IPS DF 6.9 (cell line): ENCODE measurements around the gene KRT3.
"Not testable (repeated sequence)": the region's sequence is repeated elsewhere in the genome, so short reads cannot be mapped to it uniquely, and the experiment has no call there.

Experiments
- DNase-seq: peaks from one replicate; pipeline ENCODE4 v3.0.0-alpha.2; 2013; ENCODE audit warnings: low read depth, low spot score
- H3K27ac ChIP-seq: one replicate; pipeline ENCODE4 v1.5.1; 2013; ENCODE audit warnings: low read length, control low read depth
- H3K27me3 ChIP-seq: 2 replicates; pipeline ENCODE4 v1.6.1; 2013; ENCODE audit warnings: mild to moderate bottlenecking, low read length; ENCODE audit not compliant: control insufficient read depth, insufficient read depth
- H3K36me3 ChIP-seq: 2 replicates; pipeline ENCODE4 v1.6.1; 2013; ENCODE audit warnings: low read length; ENCODE audit not compliant: control insufficient read depth, insufficient read depth
- H3K4me1 ChIP-seq: 2 replicates; pipeline ENCODE4 v1.6.1; 2013; ENCODE audit warnings: low read length; ENCODE audit not compliant: control insufficient read depth, insufficient read depth
- H3K4me3 ChIP-seq: 2 replicates; pipeline ENCODE4 v1.5.1; 2013; ENCODE audit warnings: mild to moderate bottlenecking, low read length
- H3K9me3 ChIP-seq: 2 replicates; pipeline ENCODE4 v1.6.1; 2013; ENCODE audit warnings: low read length, inconsistent platforms; ENCODE audit not compliant: control insufficient read depth, insufficient read depth
- WGBS: extraction: QIAGEN DNeasy Blood & Tissue Kit; methylation state at CpG from one replicate; pipeline ENCODE4 v1.1.7; 2013; ENCODE audit warnings: mixed read lengths, missing lambda C conversion rate; ENCODE audit not compliant: insufficient read length, insufficient coverage; 5-methylcytosine and 5-hydroxymethylcytosine counted together

Gene KRT3

DNA sequence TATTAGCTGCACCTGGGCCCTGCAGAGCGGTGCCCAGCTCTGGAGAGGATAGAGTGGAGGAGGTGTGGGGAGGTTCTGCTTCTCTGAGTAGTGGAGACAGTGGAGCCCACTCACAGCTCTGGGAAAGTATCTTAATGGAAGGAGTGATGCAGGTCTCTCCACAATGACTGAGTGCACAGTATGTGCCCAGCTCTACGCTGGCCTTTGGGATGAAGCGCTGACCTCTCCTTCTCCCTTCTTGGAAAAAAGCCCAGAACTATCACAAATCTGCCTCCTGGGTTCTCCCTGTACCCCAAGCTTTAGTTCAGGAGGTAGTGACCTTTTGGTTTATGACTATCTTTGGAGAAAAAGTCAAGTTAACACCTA, 495 bp upstream of the KRT3 start:
- WGBS = no CpG with 5 or more reads among the region's 3 CpGs
- Histone ChIP-seq H3K4me1 (peaks cover 2% of the 10 kb centered on the region), H3K36me3 (no peaks in the 10 kb centered on the region)

DNA sequence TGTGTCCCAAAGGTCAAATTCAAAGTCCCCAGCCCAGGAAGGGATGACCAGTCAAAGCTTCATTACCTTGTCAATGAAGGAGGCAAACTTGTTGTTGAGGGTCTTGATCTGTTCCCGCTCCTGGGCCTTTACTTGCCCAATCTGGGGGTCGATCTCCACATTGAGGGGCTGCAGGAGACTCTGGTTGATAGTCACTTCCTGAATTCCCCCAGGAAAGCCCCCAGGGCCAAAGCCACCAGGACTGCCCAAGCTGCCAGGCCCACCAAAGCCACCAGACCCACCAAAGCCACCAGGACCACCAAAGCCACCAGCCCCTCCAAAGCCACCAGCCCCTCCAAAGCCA, 614 bp downstream of the KRT3 start:
- H3K4me3 ChIP-seq, H3K4me1 ChIP-seq, H3K27me3 ChIP-seq, H3K9me3 ChIP-seq, H3K27ac ChIP-seq, DNase-seq, H3K36me3 ChIP-seq: not testable (repeated sequence)
- WGBS = no CpG with 5 or more reads among the region's 2 CpGs

More for the DNA sequence above, 495 bp upstream of the KRT3 start:
- Histone ChIP-seq H3K4me3 (no peak overlapping the region), H3K27me3 (no peaks in the 10 kb centered on the region), H3K27ac (no peak overlapping the region), H3K9me3 (no peaks in the 10 kb centered on the region)
- no peak for DNase-seq

DNA sequence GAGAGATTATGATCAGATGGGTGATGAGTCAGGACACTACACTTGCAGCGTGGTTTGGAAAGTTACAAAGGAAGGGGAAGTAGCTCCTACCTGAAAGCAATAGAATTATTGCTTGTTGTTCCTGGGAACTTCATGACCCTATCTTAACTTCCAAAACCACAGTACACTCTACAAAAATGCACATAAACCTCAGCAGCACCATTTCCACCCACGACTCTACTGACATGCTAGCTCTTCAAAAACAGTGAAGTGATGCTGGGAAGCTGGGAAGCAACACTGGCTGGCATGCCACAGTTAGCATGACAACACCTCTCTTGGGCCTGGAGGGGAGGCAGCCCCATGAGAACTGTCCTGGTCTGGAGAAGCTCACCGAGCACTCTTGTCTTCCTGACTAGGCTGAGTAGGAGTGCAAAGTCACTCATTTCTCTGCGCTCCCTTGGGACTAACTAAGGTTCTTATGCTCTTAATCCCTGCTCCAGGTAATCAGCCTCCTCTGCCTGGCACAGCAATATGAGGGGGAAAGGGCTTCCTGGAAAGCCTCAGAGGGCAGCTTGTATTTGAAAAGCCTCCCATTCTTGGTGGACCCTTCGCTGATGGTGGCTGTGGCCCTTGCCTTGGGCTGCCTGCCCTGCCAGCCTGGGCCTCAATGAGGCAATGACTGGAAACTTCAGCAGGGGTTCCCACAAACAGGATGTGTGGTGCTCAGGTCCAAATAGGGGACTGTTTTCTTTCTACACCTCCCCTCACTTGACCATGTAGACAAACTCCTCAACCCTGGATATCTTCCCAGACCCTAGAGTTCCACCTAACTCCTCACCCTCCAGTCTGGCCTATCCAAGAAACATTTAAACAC, 1.2 kb downstream of the KRT3 start:
- Histone ChIP-seq H3K4me1 (no peaks in the 10 kb centered on the region), H3K36me3 (no peaks in the 10 kb centered on the region), H3K27ac (no peak overlapping the region), H3K27me3 (no peaks in the 10 kb centered on the region), H3K9me3 (no peaks in the 10 kb centered on the region), H3K4me3 (no peak overlapping the region)
- no peak for DNase-seq
- no CpG with 5 or more reads among the region's 5 CpGs for WGBS

DNA sequence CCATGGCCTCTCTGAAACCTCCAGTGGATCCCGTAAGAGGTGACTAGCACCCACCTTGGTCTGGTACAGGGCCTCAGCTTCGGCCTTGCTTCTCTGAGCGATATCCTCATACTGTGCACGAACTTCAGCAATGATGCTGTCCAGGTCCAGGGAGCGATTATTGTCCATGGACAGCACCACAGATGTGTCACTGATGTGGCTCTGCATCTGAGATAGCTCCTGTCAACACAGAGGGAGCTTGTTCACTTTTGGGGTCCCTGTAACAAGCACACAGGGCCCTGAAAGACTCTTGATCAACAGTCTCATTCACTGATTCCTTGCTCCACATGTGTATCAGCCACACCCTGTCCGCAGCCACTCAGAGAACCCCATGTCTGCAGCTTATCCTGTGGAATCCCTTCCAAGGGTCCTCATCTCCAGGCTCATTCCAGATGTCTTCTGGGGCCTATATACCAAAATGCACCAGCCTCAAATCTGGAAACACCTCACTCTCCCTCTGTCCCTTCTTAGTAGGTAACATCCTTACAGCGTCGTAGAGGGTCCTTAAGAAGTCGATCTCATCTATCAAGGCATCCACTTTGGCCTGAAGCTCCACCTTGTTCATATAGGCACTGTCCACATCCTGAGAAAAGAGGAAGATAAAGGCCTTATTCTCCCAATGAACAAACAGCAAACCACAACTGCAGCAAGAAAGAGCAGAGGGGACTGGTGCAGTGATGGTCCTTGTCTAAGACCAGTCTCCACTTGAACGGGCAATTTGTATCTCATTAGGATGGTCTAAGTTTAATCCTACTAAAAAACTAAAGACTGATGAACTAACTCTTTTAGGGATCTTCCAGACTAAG, 3.5 kb downstream of the KRT3 start:
- no peak for DNase-seq
- WGBS = no CpG with 5 or more reads among the region's 10 CpGs
- H3K27ac ChIP-seq = no peak overlapping the region
- H3K9me3 ChIP-seq = no peaks in the 10 kb centered on the region
- no peaks in the 10 kb centered on the region for H3K4me1 ChIP-seq
- H3K4me3 ChIP-seq = no peak overlapping the region
- no peaks in the 10 kb centered on the region for H3K36me3 ChIP-seq
- H3K27me3 ChIP-seq = no peaks in the 10 kb centered on the region

DNA sequence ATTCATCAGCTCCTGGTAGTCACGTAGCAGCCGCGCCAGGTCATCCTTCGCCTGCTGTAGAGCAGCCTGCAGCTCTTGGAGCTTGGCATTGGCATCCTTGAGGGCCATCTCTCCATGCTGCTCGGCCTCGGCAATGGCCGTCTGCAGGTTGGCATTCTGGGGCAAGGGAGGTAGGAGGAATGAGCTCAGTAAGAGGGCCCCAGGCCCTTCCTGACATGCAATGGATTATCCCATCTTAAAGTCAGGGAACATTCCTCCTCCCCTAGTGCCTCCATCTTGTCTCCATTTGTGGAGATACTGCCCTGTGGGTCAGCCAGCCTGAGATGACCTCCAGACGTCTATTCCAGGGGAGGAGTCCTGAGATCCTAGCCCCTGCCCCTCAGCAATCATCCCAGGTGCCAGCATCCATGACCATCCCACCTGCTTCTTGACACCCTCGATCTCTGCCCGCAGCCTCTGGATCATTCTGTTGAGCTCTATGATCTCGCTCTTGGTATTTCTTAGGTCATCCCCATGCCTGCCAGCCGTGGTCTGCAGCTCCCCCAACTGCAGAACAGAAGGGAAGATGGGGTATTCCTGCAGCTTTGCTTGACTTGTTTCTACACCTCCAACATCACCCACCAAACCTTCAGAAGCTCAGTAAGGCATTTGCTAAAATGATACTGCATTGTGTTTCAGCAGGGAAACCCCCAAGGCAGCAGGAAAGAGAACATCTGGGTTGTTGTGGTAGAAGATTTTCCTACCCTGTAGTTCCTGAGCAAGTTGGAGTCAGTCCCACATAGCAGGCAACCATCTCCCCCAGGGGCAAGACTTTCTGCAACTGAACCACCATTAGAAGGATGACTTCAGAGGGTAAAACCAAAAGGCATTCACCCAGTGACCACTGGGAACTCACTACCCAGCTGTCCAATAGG, 4.4 kb downstream of the KRT3 start:
- Histone ChIP-seq H3K9me3 (no peaks in the 10 kb centered on the region), H3K4me3 (no peak overlapping the region), H3K27me3 (no peaks in the 10 kb centered on the region), H3K36me3 (no peaks in the 10 kb centered on the region), H3K4me1 (no peaks in the 10 kb centered on the region), H3K27ac (no peak overlapping the region)
- WGBS = no CpG with 5 or more reads among the region's 12 CpGs
- no peak for DNase-seq

DNA sequence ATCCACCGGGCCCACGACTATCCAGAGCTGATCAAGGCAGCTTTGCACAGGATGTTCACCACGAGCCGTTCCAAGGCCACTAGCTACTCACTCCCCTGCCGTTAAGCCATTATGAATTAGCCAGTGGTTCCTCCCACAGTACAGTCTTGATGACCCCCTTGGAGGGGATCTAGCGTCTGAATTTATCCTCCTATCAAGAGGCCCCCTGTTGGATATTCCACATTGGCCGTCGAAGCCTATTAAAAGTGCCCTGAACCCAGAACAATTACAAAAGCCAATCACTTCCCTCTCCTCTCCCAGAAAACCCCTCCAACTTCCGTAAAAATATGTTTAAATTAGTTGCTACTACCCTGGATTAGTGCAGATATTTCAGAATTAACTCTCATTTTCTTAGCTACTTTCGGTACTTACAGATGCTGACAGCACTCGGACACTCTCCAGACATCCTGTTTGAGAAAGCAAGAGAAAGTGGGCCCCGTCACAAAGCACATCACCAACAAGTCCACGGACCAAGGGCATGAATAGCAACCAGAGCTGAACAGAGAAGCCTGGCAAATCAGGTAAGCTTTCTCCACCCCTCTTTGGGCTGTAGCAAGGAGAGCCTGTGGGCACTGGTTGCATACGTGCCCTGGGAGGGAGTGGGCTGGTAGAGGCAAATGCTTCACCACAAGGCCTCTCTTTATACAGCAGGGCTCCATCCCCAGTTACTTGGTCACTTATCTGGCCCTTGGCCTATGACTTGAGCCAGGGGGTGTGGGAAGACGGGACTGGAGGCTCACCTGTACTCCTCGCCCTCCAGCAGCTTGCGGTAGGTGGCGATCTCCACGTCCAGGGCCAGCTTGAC, 5.3 kb downstream of the KRT3 start:
- WGBS = no CpG with 5 or more reads among the region's 19 CpGs
- no peaks in the 10 kb centered on the region for H3K27me3 ChIP-seq
- no peaks in the 10 kb centered on the region for H3K36me3 ChIP-seq
- DNase-seq = no peak
- no peaks in the 10 kb centered on the region for H3K4me1 ChIP-seq
- no peaks in the 10 kb centered on the region for H3K9me3 ChIP-seq
- no peak overlapping the region for H3K27ac ChIP-seq
- H3K4me3 ChIP-seq = no peak overlapping the region

DNA sequence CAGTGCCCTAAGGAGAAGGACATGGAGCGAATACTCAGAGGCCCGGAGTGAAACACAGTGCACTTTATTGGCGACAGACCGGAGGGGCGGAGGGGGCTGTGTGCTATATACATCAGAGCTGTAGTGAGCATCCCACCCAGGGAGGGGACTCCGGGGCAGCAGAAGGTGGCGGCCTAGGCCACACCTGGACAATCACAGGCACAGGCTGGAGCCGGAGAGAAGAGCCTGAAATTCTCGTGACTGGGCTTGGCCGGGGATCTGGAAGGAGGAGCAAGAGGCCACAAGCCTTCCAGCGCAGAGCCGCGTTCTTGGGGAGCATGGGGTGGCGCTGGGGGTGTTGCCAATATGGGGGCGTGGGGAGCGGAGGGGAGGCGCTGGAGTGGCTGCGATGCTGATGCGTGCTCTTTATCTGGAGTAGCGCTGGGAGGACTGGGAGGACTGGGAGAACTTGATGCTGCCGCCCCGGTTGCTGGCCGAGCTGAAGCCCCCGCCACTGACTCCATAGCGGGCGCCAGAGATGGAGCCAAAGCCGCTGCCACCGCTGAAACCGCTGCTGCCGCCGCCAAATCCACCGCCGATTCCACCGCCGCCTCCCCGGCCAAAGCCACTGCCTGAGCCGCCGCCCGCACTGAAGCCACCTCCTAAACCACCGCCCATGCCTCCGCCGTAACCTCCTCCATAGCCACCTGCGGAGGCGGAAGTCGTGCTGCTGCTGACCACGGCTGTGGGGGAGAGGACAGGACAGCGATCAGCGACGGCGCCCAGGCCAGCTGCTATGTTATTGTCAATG, 6.1 kb downstream of the KRT3 start:
- H3K9me3 ChIP-seq = no peaks in the 10 kb centered on the region
- no peaks in the 10 kb centered on the region for H3K4me1 ChIP-seq
- WGBS = no CpG with 5 or more reads among the region's 50 CpGs
- no peak overlapping the region for H3K27ac ChIP-seq
- H3K4me3 ChIP-seq = no peak overlapping the region
- no peak for DNase-seq
- H3K36me3 ChIP-seq = no peaks in the 10 kb centered on the region
- H3K27me3 ChIP-seq = no peaks in the 10 kb centered on the region

DNA sequence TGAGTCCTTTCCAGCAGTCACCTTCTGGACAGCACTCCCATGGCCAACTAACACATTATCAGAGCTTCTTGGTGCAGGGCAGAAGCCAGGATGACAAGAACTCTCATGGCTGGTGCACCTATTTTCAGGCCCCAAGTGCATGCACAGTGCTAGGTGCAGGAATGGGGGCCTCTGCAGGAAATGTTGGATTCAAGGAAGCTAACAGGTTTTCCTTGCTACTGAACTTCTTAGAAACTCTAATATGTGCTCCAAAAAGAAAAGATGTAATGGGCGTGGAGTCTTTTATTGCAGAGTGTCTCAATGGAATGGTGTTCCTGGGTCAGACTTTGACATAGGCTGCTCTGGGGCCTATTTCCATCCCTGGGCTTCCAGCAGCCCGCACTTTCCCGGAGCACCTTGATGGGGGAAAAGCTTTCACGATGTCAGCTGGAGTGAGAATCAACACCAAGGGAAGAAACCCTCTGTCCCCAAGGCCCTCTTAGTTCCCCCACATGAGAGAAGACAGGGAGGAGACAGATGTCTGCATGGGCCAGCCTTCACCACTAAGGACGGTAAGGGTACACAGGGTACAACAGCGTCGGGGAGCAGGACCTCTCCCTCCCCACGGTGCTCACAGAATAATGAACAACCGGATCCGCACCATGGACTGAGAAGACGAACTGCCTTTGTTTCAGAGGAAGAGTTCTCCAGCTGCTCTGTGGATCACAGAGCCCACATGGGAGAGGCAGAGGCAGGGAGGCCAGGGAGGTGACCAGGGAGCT, 6.9 kb downstream of the KRT3 start:
- Histone ChIP-seq H3K9me3 (no peaks in the 10 kb centered on the region), H3K4me1 (no peaks in the 10 kb centered on the region), H3K4me3 (no peak overlapping the region), H3K27me3 (no peaks in the 10 kb centered on the region), H3K36me3 (no peaks in the 10 kb centered on the region), H3K27ac (no peak overlapping the region)
- no peak for DNase-seq
- no CpG with 5 or more reads among the region's 11 CpGs for WGBS
